ENCODE measurements around the gene CFB.
A peak's percentile ranks its signal among the peaks of the same experiment; 100 is the strongest.

The CFB gene

GRCh38 chr6:31947864-31948263 is 2.0 kb downstream of the CFB start:
- no peak for DNase-seq (ENCODE audit: extremely low read depth in 1 of 2, low read depth in 1 of 2)

DNA sequence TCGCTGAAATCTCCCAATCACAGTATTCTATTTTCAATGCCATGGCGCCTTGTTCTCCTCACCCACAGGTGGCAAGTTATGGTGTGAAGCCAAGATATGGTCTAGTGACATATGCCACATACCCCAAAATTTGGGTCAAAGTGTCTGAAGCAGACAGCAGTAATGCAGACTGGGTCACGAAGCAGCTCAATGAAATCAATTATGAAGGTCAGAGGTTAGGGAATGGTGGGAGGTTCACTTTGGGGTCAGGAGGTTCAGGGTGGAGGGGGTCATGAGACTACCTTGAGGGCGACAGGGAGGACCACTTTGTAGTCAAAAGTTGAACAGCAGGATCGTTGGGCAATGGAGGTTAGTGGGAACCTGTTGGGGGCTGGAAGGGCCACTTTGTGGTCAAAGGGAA is 2.4 kb downstream of the CFB start:
- no peak for DNase-seq (ENCODE audit: extremely low read depth in 1 of 2, low read depth in 1 of 2)

DNA sequence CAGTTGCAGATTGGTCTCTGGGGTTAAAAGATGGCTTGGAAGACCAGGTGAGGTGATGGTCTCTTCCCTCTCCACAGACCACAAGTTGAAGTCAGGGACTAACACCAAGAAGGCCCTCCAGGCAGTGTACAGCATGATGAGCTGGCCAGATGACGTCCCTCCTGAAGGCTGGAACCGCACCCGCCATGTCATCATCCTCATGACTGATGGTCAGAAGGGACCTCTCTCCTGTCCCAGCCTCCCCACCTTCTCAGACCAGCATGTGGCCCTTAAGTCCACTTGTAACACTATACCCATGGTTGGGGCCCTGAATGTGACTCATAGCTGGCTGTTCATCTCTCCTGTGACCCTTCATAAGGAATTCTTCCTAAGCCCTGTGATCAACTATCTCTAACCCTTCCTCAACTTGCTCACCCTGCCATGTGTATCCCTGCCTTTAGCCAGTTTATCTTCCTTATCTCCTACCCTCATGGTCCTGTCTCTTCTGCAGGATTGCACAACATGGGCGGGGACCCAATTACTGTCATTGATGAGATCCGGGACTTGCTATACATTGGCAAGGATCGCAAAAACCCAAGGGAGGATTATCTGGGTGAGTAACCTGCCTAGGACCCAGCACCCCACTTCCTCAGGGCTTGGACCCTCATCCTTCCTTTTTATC is 3.0 kb downstream of the CFB start:
- no peak for DNase-seq (ENCODE audit: extremely low read depth in 1 of 2, low read depth in 1 of 2)

- no peak for DNase-seq (ENCODE audit: extremely low read depth in 1 of 2, low read depth in 1 of 2)
Measured at GRCh38 chr6:31949926-31950548, 4.1 kb downstream of the CFB start.

DNA sequence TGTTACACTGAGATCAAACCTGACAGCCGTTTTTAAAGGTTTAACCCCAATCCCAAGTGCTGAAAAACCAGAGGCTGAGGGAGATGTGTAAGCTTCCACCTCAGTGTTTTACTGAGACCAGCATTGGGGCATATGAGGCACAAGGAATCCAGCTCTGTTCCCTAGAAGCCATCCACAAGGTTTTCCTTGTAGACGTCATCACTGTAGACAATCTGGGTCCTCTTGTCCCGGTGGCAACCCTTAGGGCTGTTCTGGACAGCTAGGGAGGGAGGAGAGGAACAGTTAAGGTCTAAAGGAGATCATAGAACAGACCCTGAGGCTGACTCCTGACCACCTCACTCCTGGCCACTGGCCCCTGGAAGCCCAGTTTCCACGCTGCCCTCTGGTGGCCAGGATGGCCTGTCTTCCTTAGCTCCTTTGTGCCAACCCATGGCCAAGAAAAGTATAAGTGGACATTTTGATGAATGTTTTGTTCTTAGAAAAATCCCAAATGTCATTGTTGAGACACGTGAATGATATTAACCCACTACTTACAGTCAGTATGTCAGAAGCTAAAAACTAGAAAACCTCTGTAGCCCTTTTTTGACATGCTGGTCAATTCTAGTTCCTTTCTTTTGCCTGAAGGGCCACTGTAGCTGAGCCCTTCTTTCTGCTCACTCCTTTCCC is 6.4 kb downstream of the CFB start:
- DNase-seq (ENCODE audit: extremely low read depth in 1 of 2, low read depth in 1 of 2): peak in 1 of 2 donors; percentile 25

DNA sequence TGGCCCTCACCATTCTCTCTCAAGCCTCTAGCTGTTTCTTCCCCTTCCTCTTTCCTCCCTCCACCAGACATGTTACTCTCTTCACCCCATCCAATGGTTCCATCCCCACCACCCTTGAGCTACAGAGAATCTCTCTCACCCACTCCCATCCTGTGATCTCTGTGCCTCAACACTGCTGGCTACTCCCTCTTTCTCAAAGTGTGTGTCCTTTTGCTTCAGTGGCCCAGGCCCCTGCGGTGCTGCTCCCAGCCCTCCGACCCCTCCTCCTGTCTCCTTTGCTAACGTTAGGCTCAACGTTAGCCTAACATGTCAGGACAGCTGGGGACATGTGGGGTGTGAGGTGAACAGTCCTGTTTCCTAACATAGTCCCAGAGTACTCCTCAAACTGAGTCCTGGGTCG is 7.0 kb downstream of the CFB start:
- DNase-seq (ENCODE audit: extremely low read depth in 1 of 2, low read depth in 1 of 2): no peak

DNA sequence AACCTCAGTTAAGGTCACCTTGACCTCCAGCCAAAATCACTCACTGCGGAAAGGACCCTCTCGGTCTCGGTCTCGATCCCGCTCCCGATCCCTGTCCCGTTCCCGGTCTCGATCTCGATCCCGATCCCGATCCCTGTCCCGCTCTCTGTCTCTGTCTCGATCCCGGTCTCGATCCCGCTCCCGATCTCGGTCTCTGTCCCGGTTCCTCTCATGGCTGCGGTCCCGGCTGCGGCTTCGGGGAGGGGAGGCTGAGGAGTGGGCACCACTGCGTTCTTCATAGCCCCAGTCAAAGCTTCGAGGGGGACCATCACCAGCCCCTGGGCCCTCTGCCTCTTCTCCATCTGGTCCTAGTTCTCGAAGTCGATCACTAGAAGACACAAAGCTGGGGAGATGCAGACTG is 8.6 kb downstream of the CFB start:
- DNase-seq (ENCODE audit: extremely low read depth in 1 of 2, low read depth in 1 of 2): no peak

GRCh38 chr6:31956796-31957195 is 10.9 kb downstream of the CFB start:
- DNase-seq (ENCODE audit: extremely low read depth in 1 of 2, low read depth in 1 of 2): no peak

- no peak for DNase-seq (ENCODE audit: extremely low read depth in 1 of 2, low read depth in 1 of 2)
Measured at GRCh38 chr6:31958412-31958740, 12.5 kb downstream of the CFB start.

- DNase-seq (ENCODE audit: extremely low read depth in 1 of 2, low read depth in 1 of 2): peak; percentile 96 to 98
Measured at GRCh38 chr6:31958741-31959739, 13.1 kb downstream of the CFB start, which contains the start of the genes NELFE and SKIC2. NELFE (minus strand) TSS chr6:31958971; CDS start chr6:31958446, 525 bp downstream. SKIC2 (plus strand) TSS chr6:31959175; CDS start chr6:31959193, 18 bp downstream.

- DNase-seq (ENCODE audit: extremely low read depth in 1 of 2, low read depth in 1 of 2): no peak
Measured at GRCh38 chr6:31961616-31962015, 15.7 kb downstream of the CFB start.

DNA sequence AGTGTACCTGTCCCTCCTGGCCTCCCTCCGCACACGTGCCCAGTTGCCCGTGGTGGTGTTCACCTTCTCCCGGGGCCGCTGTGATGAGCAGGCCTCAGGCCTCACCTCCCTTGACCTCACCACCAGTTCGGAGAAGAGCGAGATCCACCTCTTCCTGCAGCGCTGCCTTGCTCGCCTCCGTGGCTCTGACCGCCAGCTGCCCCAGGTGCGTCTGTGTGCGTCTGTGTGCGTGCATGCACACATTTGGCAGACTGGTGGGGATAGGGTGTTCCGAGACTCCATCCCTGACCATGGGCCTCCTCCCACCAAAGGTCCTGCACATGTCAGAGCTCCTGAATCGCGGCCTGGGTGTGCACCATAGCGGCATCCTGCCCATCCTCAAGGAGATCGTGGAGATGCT is 18.0 kb downstream of the CFB start:
- no peak for DNase-seq (ENCODE audit: extremely low read depth in 1 of 2, low read depth in 1 of 2)

DNA sequence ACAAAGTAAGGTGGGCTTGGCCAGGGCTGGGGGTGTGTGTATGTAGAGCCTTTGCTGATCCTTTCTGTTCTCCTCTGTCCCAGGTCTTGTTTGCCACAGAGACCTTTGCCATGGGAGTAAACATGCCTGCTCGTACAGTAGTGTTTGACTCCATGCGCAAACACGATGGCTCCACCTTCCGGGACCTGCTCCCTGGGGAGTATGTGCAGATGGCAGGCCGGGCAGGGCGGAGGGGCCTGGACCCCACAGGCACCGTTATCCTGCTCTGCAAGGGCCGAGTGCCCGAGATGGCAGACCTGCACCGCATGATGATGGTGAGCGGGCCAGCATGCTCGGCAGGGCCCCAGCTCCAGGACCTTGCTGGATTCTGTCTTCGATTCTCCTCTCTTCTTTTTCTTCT is 19.8 kb downstream of the CFB start:
- DNase-seq (ENCODE audit: extremely low read depth in 1 of 2, low read depth in 1 of 2): no peak

DNA sequence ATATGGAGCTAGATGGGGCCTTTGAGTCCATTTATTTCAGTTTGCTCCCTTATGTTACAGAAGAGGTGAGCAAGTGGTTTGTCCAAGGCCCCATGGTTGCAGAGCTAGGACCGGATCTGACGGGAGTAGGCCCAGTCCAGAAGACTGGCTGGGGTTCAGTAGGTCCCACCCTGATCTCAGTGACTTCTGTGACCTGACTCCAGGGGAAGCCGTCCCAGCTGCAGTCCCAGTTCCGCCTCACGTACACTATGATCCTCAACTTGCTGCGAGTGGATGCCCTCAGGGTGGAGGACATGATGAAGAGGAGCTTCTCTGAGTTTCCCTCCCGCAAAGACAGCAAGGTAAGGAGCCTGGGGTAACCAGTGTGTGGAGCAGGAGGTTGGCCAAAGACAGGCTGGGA is 20.6 kb downstream of the CFB start:
- DNase-seq (ENCODE audit: extremely low read depth in 1 of 2, low read depth in 1 of 2): no peak

- DNase-seq (ENCODE audit: extremely low read depth in 1 of 2, low read depth in 1 of 2): no peak
Measured at GRCh38 chr6:31966997-31967925, 21.4 kb downstream of the CFB start.

GRCh38 chr6:31967926-31968320 is 22.0 kb downstream of the CFB start:
- no peak for DNase-seq (ENCODE audit: extremely low read depth in 1 of 2, low read depth in 1 of 2)

GRCh38 chr6:31968326-31968725 is 22.4 kb downstream of the CFB start:
- DNase-seq (ENCODE audit: extremely low read depth in 1 of 2, low read depth in 1 of 2): no peak

DNA sequence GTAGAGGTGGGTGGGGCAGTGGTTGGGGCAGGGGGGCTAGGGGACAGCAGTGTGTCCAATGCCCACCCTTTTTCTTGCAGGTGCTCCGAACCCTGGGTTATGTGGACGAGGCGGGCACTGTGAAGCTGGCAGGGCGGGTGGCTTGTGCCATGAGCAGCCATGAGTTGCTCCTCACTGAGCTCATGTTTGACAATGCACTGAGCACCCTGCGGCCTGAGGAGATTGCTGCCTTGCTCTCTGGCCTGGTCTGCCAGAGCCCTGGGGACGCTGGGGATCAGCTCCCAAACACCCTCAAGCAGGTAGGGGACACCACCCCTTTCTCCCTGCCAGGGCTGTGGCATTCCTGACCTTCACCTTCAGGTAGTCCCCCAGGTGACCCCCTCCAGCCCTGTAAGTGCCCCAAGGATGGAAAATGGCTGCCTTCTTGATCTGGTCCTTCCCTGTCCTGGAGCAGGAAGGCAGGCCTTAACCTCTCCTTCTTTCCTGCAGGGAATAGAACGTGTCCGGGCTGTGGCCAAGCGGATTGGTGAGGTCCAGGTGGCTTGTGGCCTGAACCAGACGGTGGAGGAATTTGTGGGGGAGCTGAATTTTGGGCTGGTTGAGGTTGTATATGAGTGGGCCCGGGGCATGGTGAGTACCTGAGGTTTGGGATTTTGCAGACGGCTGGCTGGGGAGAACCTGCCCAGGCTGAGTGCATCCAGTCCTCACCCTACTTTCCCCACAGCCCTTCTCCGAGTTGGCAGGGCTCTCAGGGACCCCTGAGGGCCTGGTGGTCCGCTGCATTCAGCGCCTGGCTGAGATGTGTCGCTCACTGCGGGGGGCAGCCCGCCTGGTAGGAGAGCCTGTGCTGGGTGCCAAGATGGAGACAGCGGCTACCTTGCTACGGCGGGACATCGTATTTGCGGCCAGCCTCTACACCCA is 23.2 kb downstream of the CFB start:
- DNase-seq (ENCODE audit: extremely low read depth in 1 of 2, low read depth in 1 of 2): no peak
